Left forelimb (tissue), 1 donor: ENCODE data around the gene GPANK1.

Experiments
- DNase-seq: peaks from one replicate; pipeline ENCODE4 v3.0.0-alpha.2; 2018; ENCODE audit warnings: low spot score

Gene GPANK1

DNA sequence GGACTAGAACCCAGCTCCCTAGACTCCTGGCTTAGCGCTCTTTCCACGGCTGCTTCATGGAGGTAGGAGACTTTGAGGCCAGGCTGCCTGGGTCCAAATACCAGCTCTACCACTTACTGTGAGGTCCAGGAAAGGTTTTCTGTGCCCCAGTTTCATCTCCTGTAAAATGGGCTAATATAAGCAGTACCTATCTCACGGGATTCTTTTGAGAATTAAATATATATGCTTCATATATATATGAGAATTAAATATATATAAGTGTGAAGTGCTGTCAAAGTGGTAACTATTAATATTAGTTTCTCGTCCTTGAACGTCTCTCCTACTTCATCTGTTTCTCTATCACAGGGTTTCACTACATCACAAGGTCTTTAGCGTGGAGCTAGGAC lies 26.3 kb upstream of the GPANK1 start:
- DNase-seq: no peak

DNA sequence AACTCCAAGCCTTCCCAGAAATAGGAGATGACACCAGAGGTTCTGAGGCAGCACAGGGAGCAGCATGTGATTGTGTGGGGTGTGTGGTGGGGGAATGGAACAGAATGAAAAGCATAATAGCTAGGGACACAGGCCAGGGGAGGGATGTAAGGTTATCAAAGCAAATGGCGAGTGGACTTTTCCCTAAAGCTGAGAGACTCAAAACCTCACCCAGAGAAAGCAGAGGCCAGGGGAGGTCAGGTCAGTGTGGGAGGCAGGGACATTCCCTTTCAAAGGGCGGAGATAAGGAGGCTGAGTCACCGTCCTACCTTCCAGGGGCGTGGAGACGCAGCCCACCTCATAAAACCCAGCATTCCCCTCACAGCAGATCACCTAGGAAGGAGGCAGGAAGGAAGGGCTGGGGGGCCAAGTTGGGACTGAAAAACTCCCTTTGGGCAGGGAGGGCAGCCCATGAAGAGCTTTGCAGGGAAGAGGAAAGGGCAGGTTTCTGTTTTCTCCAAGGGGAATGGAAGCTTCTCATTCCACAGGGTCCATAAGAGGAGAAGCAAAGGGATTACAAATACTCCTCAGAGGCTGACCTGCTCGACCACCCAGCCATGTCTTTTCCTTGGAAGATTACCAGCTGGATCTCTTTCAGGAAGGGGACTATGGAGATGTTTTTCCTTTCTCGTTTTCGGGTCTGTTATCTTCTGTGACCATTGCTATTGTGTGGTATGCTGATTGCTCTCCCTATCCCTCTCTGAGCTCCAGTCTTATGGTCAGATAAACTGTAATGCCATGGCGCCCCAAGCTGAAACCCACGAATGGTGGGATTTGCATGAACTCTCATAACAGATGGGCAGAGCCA lies 25.7 kb upstream of the GPANK1 start:
- DNase-seq: no peak

- DNase-seq: no peak
Observed at GRCh38 chr6:31689249-31690110, 24.7 kb upstream of the GPANK1 start.

DNA sequence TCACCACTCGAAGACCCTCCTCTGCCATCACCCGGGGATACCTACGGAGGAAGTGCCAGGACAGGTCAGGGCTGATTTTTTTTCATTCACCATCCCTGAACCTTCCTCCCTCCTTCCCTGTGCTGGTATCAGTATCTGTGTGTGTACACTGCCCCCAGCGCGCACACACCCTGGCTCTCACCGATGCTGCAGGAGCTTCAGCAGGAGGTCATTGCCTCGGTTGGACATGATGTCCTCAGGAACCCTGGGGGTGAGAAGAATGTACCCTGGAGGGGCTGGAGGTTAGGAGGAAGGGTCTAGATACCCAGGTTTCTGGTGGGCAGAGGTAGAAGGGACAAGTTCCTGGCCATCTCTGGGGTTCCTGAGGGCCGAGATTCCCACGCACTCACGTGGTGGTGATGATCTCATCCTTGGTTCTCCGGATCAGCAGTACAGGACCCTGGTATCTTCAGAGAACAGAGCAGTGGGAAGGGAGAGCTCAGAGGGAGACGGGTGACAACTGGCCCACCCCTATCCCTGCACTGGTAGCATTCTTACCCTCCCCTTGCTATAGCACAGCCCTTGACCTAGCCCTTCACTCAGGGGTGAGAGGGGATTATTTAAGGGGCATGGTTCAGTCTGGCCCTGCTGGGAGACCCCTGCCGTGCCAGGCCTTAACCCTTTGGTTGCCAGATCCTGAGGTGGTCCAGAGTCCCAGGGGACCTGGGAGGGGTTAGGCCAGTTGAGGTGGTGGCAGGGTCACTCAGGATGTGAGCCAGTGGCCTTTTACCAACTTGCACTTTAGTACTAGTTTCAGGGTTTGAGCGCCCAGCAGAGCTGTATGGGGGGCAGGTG lies 23.3 kb upstream of the GPANK1 start:
- no peak for DNase-seq

DNA sequence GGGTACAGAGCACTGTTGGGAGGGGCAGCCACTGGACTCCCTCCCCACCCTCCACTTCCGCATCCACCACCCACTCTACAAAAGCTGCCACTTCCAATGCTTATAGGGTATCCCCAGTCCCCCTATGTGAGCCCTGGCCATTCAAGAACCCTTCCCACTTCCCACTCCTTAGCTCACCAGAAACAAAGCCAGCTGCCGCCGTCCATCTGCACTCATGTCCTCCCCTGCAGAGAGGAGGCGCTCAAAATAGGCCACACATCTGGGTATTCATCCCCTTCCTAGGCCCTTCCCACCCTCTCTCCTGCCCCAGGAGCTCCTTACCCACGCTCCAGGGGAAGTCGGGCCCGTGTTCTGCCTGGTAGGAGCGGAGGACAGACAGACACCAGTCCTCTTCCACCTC lies 22.5 kb upstream of the GPANK1 start:
- no peak for DNase-seq

DNA sequence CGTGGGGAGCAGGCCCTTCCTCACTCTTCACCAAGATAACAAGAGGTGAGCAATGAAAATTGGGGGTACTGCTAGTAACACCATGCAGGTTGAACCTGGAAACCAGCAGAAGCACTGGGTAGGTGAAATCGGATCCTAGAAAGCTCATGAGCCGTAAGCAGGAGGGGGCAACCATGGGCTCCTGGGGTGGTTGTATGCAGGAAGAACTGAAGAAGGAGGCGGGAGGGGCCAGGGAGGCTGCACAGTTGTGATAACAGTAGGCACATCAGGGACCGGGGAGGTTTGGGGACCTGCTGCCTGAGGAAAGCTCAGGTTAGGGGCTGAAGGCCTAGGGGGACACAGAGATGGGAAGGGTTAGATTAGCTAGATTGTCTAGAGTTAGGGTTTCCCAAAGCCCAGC lies 21.7 kb upstream of the GPANK1 start:
- no peak for DNase-seq

DNA sequence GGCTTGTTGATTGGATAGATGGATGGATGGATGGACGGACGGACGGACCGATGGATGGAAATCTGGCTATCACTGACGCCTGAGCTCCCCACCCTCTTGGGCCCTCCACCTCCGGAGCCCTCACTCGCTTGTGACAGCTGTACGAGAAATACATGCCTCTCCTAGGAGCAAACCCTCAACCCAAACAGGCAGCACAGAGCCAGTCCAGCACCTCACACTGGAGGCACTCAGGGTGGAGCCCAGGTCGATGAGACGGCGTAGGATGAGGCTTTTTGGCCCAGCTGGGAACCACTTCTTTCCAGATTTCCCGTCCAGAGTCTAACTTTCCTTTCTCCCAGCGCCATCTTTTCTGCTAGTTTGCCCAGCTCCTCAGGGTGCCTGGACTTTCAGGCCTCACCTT lies 18.8 kb upstream of the GPANK1 start:
- DNase-seq: no peak

GRCh38 chr6:31681135-31681671 lies 16.4 kb upstream of the GPANK1 start:
- no peak for DNase-seq

- peak; percentile 84 for DNase-seq
Observed at GRCh38 chr6:31680226-31681134, 15.7 kb upstream of the GPANK1 start, which contains the start of gene LY6G5C. LY6G5C (minus strand) TSS chr6:31681067; CDS start chr6:31680373, 694 bp downstream.

GRCh38 chr6:31677955-31678354 lies 13.2 kb upstream of the GPANK1 start:
- DNase-seq: no peak

DNA sequence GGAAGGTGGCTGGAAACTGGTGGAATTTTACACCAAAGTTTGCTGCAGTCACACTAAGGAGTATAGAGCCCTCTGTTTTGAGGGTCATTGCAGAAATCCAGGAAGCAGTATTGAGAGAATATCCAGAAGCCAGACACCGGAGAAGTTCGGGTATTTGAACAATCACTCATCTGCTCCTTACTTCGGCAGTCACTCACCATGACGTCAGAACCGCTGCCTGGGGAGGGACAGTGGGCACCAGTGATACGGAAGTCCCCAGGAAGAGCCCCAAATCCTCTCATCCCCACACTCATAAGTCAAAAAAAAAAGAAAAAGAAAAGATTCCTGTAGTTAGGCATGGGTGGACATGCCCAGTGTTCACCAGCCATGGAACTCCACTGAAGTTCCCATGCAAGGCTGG lies 12.1 kb upstream of the GPANK1 start:
- no peak for DNase-seq

DNA sequence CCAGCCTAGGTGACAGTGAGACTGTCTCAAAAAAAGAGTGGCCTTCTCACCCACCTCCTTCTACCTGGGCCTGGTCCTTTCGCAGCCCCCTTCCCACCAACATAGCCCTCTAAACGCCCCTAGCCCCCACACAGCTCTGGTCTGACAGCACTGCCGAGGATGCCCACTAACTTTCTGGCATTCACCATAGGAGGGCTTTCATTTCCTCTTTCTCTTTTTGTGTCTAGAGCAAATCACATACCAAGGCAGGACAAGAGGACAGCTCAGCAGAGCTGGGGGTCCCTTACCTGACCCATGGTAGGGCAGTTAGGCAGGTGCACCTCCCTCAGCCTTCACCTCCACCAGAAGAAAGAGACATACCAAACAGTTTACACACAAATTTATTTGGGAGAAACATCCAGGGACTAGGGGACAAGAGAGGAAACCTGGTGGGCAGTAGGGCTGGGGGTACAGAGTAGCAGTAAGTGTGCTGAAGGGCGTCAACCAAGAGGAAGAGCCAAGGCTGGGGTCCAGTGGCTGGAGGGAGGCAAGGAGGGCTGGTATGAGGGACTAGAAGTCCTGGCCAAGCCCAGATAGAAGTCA lies 11.6 kb upstream of the GPANK1 start:
- DNase-seq: no peak

- DNase-seq: no peak
Observed at GRCh38 chr6:31669676-31670075, 4.9 kb upstream of the GPANK1 start, which contains the start of gene LY6G5B. LY6G5B (plus strand) TSS chr6:31669976; CDS start chr6:31670951, 975 bp downstream.

DNA sequence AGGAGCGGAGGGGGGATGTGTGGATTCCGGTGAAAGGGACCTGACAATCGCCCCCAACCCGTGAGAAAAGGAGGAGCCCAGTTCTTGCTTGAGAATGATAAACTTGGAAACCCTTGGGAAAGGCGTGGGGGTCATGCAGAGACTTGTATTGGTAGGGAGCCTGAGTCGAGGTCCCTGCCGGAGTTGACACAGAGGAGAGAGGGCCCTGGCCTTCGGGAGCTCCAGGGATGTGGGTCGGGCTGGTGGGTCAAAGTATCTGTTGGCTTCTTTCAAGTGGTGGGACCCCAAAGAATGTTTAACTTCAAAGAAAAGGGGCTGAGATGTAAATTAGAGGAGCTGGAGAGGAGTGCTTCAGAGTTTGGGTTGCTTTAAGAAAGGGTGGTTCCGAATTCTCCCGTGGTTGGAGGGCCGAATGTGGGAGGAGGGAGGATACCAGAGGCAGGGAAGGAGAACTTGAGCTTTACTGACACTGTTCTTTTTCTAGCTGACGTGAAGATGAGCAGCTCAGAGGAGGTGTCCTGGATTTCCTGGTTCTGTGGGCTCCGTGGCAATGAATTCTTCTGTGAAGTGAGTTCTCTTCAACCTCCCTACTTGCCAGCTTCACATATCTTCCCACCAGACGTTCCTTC lies 1.7 kb upstream of the GPANK1 start:
- DNase-seq: no peak

- peak; percentile 98 for DNase-seq
Observed at GRCh38 chr6:31665501-31666336, 922 bp upstream of the GPANK1 start, which contains the start of gene CSNK2B. CSNK2B (plus strand) TSS chr6:31666080; CDS start chr6:31666832, 752 bp downstream.

DNA sequence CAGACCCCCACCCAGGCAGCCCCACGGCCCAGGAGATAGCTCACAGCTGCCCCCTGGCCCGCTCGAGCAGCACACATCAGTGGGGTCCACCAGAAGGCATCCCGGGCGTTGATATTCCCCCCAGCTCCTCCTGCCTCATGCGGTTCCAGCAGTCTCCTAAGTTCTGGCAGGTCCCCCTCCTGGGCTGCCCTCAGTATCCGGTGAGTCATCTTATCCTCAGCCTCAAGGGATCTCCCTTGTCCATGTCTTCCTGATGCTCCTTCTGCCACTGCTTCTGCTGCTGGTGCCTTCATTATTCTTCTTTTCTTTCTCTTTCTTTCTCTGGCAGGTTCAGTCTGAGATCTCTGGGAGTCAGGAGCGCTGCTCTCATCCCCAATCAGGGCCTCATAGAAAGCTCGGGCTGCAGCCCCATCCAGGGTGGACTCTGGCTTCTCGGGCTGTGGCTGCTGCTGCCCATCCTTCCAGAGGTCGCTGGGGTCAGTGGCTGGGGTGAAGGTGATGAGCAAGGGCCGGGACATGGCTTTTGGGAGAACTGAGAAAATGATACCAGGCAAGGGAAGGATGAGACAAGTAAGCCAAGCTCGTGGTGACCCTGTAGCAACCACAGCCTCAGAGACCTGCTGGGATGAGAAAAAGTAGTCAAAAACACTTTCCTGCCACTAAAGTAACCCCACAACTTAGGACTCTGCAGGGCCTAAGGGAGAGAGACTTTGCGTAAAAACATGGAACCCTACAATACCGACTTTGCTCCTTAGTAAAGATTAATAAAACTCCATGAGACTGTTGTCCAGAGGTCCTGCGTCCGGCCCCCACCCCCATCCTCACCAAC lies 622 bp downstream of the GPANK1 start:
- DNase-seq: no peak

- DNase-seq: no peak
Observed at GRCh38 chr6:31663126-31663960, 1.5 kb downstream of the GPANK1 start.
